HG03575 (cell line): ENCODE results near the gene ZBTB8B.

Experiments
- ATAC-seq: cut with Tn5 transposase; IDR thresholded peaks from one replicate; pipeline ENCODE4 v1.9.1; 2021; ENCODE audit not compliant: unreplicated experiment, insufficient number of reproducible peaks, low FRiP score; ENCODE audit errors: extremely low read depth

Gene ZBTB8B

GRCh38 chr1:32500387-32501209, 35.7 kb downstream of the ZBTB8B start:
- ATAC-seq, result no peak

DNA sequence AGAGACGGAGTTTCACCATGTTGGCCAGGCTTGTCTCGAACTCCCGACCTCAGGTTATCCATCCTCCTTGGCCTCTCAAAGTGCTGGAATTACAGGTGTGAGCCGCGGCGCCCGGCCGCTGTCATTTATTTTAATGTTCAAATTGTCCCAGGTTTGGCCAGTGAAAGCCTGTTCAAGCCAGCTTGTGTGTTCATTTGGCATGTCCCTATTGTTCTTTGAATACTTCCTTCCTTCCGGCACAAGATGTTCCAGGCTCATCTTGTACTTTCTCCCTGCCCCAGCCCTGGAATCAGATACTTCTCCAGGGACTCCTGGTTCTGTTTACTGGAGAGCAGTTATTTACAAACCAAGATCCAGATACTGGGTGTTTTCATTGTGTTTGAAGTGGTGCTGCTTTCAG, 37.0 kb downstream of the ZBTB8B start:
- no peak for ATAC-seq

DNA sequence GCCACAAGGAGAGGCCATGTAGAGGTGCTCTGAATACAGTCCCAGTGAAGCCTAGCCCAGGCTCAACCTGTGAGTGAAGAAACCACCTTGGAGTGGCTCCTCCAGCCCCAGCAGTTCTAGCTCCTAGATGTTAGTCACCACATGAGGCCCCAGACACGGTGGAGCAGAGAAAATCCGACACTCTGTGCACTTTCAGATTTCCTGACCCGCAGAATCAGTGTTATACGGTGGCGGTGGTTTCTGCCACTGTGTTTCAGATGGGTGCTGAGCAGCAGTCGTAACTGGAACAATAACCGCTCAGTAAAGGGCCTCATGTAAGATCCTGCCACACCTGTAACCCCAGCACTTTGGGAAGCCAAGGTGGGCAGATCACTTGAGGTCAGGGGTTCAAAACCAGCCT, 38.3 kb downstream of the ZBTB8B start:
- no peak for ATAC-seq

- no peak for ATAC-seq
These were observed 42.1 kb downstream of the ZBTB8B start for GRCh38 chr1:32507021-32507420.

DNA sequence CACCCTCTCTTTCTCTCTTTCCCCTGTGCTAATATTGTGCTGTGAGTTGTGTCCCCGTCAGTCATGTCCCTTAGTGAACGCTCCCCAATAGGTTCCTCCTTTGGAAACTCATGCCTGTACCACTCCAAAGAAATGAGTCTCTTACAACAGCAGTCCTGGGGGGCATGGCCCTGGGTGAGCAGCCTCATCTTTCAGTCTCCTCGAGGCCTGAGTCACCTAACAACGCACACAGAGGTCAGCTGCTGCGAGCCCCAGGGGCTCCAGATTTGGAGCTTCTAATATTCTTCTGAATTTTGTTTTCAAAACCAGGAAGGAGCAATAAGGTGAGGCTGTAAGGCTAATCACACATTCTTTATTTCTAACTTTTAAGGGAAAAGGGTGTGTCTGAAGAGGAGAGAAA, 43.9 kb downstream of the ZBTB8B start:
- no peak for ATAC-seq

DNA sequence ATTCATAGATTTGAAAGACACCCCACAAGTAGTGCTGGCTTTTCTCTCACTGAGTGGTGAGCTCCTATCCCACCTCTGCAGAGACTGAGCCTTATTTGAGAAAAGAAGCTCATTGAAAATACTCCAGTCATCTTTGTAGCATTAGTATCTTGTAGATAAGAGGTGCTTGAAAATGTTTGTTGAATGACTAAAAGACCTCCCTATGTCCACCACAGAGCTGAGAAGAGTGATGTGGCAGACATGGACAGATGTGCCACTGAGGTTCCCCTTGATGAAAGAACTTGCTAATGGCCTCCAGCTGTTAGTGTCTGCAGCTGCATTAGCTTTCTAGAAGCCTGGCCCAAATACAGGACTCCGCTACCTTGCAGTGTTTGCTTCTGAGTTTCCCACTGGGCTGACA, 45.1 kb downstream of the ZBTB8B start:
- no peak for ATAC-seq
